CD4-positive, alpha-beta T cell treated with Interleukin-21 for 1 hour (primary cell): ENCODE measurements around the gene P2RY2.
"Not testable (repeated sequence)": the region's sequence is repeated elsewhere in the genome, so short reads cannot be mapped to it uniquely, and the experiment has no call there.

ENCODE experiments used
- DNase-seq: peaks from one replicate; pipeline ENCODE4 v3.0.0-alpha.2; 2020

The P2RY2 gene

GRCh38 chr11:73229896-73230875, 12.1 kb downstream of the P2RY2 start:
- no peak for DNase-seq

- no peak for DNase-seq
These were observed 12.8 kb downstream of the P2RY2 start for GRCh38 chr11:73230931-73231330.

- DNase-seq, result not testable (repeated sequence)
These were observed 14.4 kb downstream of the P2RY2 start for GRCh38 chr11:73232487-73232886.

- DNase-seq, result no peak
These were observed 15.1 kb downstream of the P2RY2 start for GRCh38 chr11:73233211-73233610.

GRCh38 chr11:73233692-73234470, 15.8 kb downstream of the P2RY2 start:
- no peak for DNase-seq

- no peak for DNase-seq
These were observed 16.5 kb downstream of the P2RY2 start for GRCh38 chr11:73234471-73235181.

- DNase-seq, result no peak
These were observed 17.2 kb downstream of the P2RY2 start for GRCh38 chr11:73235236-73235786.

GRCh38 chr11:73236205-73236765, 18.2 kb downstream of the P2RY2 start:
- no peak for DNase-seq

GRCh38 chr11:73236854-73237253, 18.8 kb downstream of the P2RY2 start:
- DNase-seq, result peak; percentile 21

GRCh38 chr11:73237471-73238290, 19.6 kb downstream of the P2RY2 start:
- DNase-seq, result no peak

GRCh38 chr11:73239111-73239521, 21.0 kb downstream of the P2RY2 start:
- no peak for DNase-seq

- DNase-seq, result no peak
These were observed 21.6 kb downstream of the P2RY2 start for GRCh38 chr11:73239571-73240189.

- no peak for DNase-seq
These were observed 22.2 kb downstream of the P2RY2 start for GRCh38 chr11:73240190-73240781.

- no peak for DNase-seq
These were observed 23.2 kb downstream of the P2RY2 start for GRCh38 chr11:73241300-73241699.

GRCh38 chr11:73242251-73243092, 24.4 kb downstream of the P2RY2 start:
- DNase-seq, result peak; percentile 53

- DNase-seq, result no peak
These were observed 25.0 kb downstream of the P2RY2 start for GRCh38 chr11:73243093-73243485.

- DNase-seq, result no peak
These were observed 26.6 kb downstream of the P2RY2 start for GRCh38 chr11:73244589-73245240.

- no peak for DNase-seq
These were observed 27.4 kb downstream of the P2RY2 start for GRCh38 chr11:73245461-73245860.

- no peak for DNase-seq
These were observed 28.2 kb downstream of the P2RY2 start for GRCh38 chr11:73246303-73246702.
